ENCODE results near the gene PRDX3. TPM values are rescaled to one million over a fixed set of nuclear protein-coding genes. Genes with fewer than 3 reads are reported as not detected.
A peak's percentile ranks its signal among the peaks of the same experiment; 100 is the strongest.
"Not testable (repeated sequence)": the region's sequence is repeated elsewhere in the genome, so short reads cannot be mapped to it uniquely, and the experiment has no call there.

The PRDX3 gene
- total and polyA plus RNA-seq, 7 donors = 133 to 267 (median 172) TPM

DNA sequence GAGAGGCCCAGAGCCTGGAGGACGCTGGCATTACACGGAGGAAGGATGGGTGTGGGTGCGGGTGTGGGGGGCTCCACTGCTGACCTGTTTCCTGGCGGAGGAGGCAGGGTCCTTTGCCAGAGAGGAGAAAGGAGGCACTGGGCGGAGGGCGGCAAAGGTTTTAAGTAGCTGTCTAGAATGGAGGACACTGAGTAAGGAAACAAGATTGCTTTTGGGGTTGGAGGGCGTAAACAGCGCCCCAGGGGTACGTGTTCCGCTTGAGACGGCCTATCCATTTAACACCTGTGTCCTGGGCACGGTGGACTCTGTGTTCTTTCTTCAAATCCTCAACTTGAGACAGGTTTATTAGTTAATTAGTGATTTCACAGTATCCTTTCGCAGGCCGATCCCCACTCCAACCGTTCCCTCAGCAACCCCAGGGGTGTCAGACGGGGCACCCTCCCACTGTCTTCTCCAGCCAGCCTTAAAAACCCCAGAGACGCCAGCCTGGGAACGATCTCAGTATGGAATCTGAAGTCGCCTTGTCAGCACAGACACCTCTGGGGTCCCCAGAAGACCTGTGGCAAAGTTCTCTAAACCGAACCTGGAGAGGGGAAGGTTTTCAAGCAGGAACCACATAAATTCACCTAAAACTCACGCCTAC lies 37.9 kb downstream of the PRDX3 start:
- intact Hi-C loops (cut with DNase I) = no loop called here
- Histone ChIP-seq H3K4me3 (no peak overlapping the region), H3K27ac (no peak overlapping the region), H3K9me3 (no peaks in the 10 kb centered on the region), H3K4me1 (no peaks in the 10 kb centered on the region), H3K27me3 (no peaks in the 10 kb centered on the region), H3K36me3 (peaks cover 0 to 44% (median 0%) of the 10 kb centered on the region in 4 donors)
- WGBS, 2 donors = 91 to 93% methylated on average over 21 of the region's 21 CpGs
- no peak for DNase-seq
- TF ChIP-seq POLR2AphosphoS5 (IDR thresholded peaks at IDR 0.05) = no peak
- TF ChIP-seq POLR2A (IDR thresholded peaks at IDR 0.05) = no peak
- TF ChIP-seq, protein P1, sequence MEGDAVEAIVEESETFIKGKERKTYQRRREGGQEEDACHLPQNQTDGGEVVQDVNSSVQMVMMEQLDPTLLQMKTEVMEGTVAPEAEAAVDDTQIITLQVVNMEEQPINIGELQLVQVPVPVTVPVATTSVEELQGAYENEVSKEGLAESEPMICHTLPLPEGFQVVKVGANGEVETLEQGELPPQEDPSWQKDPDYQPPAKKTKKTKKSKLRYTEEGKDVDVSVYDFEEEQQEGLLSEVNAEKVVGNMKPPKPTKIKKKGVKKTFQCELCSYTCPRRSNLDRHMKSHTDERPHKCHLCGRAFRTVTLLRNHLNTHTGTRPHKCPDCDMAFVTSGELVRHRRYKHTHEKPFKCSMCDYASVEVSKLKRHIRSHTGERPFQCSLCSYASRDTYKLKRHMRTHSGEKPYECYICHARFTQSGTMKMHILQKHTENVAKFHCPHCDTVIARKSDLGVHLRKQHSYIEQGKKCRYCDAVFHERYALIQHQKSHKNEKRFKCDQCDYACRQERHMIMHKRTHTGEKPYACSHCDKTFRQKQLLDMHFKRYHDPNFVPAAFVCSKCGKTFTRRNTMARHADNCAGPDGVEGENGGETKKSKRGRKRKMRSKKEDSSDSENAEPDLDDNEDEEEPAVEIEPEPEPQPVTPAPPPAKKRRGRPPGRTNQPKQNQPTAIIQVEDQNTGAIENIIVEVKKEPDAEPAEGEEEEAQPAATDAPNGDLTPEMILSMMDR (IDR thresholded peaks at IDR 0.05) = no peak
- no peak for TF ChIP-seq EP300 (IDR thresholded peaks at IDR 0.05)

DNA sequence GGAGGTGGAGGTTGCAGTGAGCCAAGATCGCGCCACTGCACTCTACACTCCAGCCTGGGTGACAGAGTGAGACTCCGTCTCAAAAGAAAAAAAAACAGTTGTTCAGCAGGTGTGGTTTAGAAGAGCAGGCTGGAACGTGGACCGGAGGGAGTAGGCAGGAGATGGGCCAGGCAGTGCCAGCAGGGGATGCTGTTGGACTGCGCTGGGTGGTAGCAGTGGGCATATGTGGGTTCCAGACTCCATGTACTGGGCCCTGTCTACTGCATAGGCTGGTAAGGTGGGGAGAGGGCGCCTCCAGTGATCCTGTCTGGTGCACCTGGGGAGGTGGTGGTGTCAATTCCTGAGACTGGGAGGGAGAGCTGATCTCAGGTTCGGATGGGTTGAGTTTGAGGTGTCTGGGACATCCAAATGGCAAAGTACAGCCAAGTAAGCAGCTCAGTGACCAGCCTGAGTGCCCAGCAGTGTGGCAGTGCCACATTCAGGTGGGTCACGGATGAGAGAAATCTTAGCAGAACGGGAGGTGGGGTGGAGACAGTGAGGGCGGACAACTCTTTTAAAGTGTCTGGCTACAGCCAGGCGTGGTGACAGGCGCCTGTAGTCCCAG lies 39.0 kb downstream of the PRDX3 start:
- no peak overlapping the region for H3K4me3 ChIP-seq
- peaks cover 0 to 36% (median 0%) of the 10 kb centered on the region in 4 donors for H3K36me3 ChIP-seq
- H3K27me3 ChIP-seq = no peaks in the 10 kb centered on the region
- DNase-seq = no peak
- TF ChIP-seq, protein P1 (IDR thresholded peaks at IDR 0.05) = peak in 2 of 4 experiments; percentile 12 to 15
- TF ChIP-seq POLR2AphosphoS5 (IDR thresholded peaks at IDR 0.05) = no peak
- 84 to 85% methylated on average over 13 of the region's 13 CpGs for WGBS, 2 donors
- intact Hi-C loops (cut with DNase I) = no loop called here
- H3K27ac ChIP-seq = no peak overlapping the region
- H3K4me1 ChIP-seq = peaks cover 0 to 5% (median 0%) of the 10 kb centered on the region in 4 donors
- no peaks in the 10 kb centered on the region for H3K9me3 ChIP-seq

DNA sequence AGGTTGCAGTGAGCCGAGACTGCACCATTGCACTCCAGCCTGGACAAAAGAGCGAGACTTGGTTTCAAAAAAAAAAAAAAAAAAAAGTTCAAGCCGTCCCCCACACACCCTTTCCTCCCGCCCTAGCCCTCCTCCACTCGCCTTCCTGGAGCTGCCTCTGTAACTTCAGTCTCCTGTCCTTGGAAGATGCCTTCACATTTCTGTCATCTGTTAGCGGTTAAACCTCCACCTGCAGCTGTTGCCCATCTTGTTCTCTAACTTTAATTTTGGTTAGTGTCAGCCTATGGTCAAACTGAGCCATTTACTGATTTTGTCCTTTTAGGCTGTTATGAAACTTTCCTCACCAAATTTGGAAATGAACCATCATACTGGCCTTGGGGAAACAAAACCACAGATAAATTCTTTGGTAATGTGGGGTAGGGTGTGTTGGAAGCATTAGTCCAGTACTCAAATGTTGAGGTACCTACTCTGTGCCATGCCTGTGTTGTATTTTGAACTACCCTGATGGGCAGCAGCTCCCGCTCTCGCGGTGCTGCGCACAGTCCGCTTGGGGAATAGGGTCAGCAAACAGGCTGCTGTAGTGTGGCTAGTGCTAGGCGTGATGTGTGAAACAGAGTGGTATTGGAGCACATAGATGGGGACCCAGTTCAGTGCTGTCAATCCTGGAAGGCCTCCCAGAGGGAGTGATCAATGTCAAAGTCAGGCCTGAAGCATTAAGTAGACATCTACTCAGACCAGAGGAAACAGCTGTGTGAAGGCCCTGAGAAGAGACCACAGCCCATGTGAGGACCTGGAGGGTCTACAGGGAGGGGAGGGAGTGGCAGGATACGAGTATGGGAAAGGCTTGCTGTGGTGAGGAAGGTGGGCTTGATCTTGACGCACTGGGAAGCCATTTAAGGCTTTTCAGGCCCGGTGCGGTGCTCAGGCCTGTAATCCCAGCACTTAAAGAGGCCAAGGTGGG lies 40.0 kb downstream of the PRDX3 start:
- Histone ChIP-seq H3K9me3 (no peaks in the 10 kb centered on the region), H3K27me3 (no peaks in the 10 kb centered on the region), H3K4me1 (peaks cover 0 to 5% (median 0%) of the 10 kb centered on the region in 4 donors), H3K27ac (no peak overlapping the region), H3K36me3 (peaks cover 0 to 37% (median 1%) of the 10 kb centered on the region in 4 donors), H3K4me3 (no peak overlapping the region)
- 90 to 95% methylated on average over 16 of the region's 16 CpGs for WGBS, 2 donors
- peak; percentile 26 for DNase-seq
- intact Hi-C loops (cut with DNase I) = no loop called here
- TF ChIP-seq, protein P1 (IDR thresholded peaks at IDR 0.05) = no peak
- TF ChIP-seq POLR2AphosphoS5 (IDR thresholded peaks at IDR 0.05) (no peak), POLR2A (IDR thresholded peaks at IDR 0.05) (no peak), EP300 (IDR thresholded peaks at IDR 0.05) (no peak)

DNA sequence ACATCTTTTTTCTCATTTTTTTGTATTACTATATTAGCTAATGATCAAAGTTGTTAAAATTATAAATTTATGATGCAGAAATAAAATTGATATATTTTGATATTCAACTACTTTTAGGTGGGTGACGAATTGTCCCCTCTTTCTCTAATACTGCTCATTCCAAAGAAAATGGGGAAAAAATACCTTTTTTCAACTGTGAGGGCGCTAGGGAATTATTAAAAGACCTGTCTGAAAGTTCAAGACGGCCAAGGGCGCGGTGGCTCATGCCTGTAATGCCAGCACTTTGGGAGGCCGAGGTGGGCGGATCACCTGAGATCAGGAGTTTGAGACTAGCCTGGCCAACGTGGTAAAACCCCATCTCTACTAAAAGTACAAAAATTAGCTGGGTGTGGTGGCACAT lies 40.7 kb downstream of the PRDX3 start:
- H3K4me3 ChIP-seq; intact Hi-C loops (cut with DNase I); H3K27ac ChIP-seq; H3K27me3 ChIP-seq; H3K4me1 ChIP-seq; H3K9me3 ChIP-seq: not testable (repeated sequence)
- H3K36me3 ChIP-seq = peaks cover 0 to 38% (median 8%) of the 10 kb centered on the region in 4 donors
- peak; percentile 11 for DNase-seq
- 79 to 81% methylated on average over 8 of the region's 8 CpGs for WGBS, 2 donors

DNA sequence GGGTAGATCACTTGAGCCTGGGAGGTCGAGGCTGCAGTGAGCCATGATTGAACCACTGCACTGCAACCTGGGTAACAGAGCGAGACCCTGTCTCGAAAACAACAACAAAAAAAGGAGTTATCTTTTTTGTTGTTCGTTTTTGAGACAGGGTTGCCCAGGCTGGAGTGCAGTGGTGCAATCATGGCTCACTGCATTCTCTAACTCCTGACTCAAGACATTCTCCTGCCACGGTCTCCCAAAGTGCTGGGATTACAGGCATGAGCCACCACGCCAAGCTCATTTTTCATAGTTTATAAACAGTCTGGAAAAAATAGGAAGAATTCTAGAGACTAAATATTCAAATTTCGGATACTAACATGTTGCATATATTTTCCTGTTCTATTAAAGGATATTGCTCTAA lies 42.5 kb downstream of the PRDX3 start:
- peak; percentile 45 for DNase-seq

More for the DNA sequence above, 42.5 kb downstream of the PRDX3 start:
- 85 to 88% methylated on average over 7 of the region's 7 CpGs for WGBS, 2 donors
- Histone ChIP-seq H3K4me1 (peaks cover 0 to 13% (median 0%) of the 10 kb centered on the region in 4 donors), H3K9me3 (no peaks in the 10 kb centered on the region), H3K27ac (peak overlapping the region in 1 of 4 donors; percentile 31), H3K27me3 (no peaks in the 10 kb centered on the region), H3K4me3 (no peak overlapping the region), H3K36me3 (peaks cover 0 to 45% (median 14%) of the 10 kb centered on the region in 4 donors)
- TF ChIP-seq, protein P1 (IDR thresholded peaks at IDR 0.05) = no peak
- TF ChIP-seq EP300 (IDR thresholded peaks at IDR 0.05) (no peak), POLR2A (IDR thresholded peaks at IDR 0.05) (no peak), POLR2AphosphoS5 (IDR thresholded peaks at IDR 0.05) (no peak)
- intact Hi-C loops (cut with DNase I) = no loop called here

Data from sigmoid colon (tissue), 7 donors.